ENCODE measurements around the gene PAX7. TPM values are rescaled to one million over a fixed set of nuclear protein-coding genes. Genes with fewer than 3 reads are reported as not detected.

Gene PAX7
- total and polyA plus RNA-seq, 9 of the 15 experiments (the other 6 are each of a cell fraction or from before 2014, with no cell fraction given): not detected

GRCh38 chr1:18747671-18748070, 117.0 kb downstream of the PAX7 start:
- POLR2A ChIA-PET: interaction anchor here (0.8 to 0.9 kb wide), 2 partner anchors 15 to 92 kb away, joined by 3 to 4 read pairs; no protein-coding TSS in a partner anchor
- CTCF ChIA-PET (ENCODE audit: low intra/inter-chr PET ratio): no interaction called here
- ATAC-seq (no peak), DNase-seq (ENCODE audit: extremely low read depth in 1 of 4, low spot score in 3 of 4) (no peak), FAIRE-seq (no peak)
- Histone ChIP-seq H3K27ac (ENCODE audit: extremely low read depth, low read depth, low read length) (no peak overlapping the region), H3K4me2 (ENCODE audit: insufficient read depth, low read length) (no peak overlapping the region), H4K20me1 (replicated peaks; ENCODE audit: control insufficient read depth, insufficient read depth, low read length) (0 out of 2 replicates have a peak, but pooled peaks cover 6% of the 10 kb centered on the region), H3K79me2 (ENCODE audit: control insufficient read depth, insufficient read depth, low read length) (no peaks in the 10 kb centered on the region), H3K36me3 (ENCODE audit: control insufficient read depth, insufficient read depth, low read length) (no peaks in the 10 kb centered on the region), H2AFZ (ENCODE audit: low read depth, low read length) (no peak overlapping the region), H3K4me1 (replicated peaks in 1 of 2; ENCODE audit: control insufficient read depth in 2 of 2, insufficient read depth in 2 of 2, low read length in 2 of 2) (no peaks in the 10 kb centered on the region; a peak in 1 of 5 replicates), H3K27me3 (ENCODE audit: control insufficient read depth in 2 of 2, insufficient read depth in 2 of 2, low read length in 2 of 2) (peaks cover 5 to 17% of the 10 kb centered on the region in 2 experiments; a peak in 4 of 5 replicates), H3K9me1 (ENCODE audit: control insufficient read depth, insufficient read depth, low read length) (no peaks in the 10 kb centered on the region), H3K9me3 (replicated peaks; ENCODE audit: control insufficient read depth, insufficient read depth, low read depth, low read length) (no peaks in the 10 kb centered on the region), H3K4me3 (no peak overlapping the region), H3K9ac (ENCODE audit: insufficient read depth in 1 of 2, low read depth in 2 of 2, low read length in 2 of 2) (no peak overlapping the region)
- WGBS (ENCODE audit: insufficient coverage, low coverage, missing lambda C conversion rate): 0% methylated on average over 5 of the region's 5 CpGs
- in situ Hi-C loops (cut with MboI) (no loop called here), intact Hi-C loops (cut with micrococcal nuclease) (no loop called here)
- no TSS peak for BruUV-seq (replicated peaks)
- no peak for TF ChIP-seq NR2C2 (CRISPR knock-in tag; IDR thresholded peaks at IDR 0.05)
- TF ChIP-seq NR2C2 (tag; IDR thresholded peaks at IDR 0.05): no peak
- TF ChIP-seq KLF1 (tag; IDR thresholded peaks at IDR 0.05): no peak
- TF ChIP-seq BHLHE40 (IDR thresholded peaks at IDR 0.05; ENCODE audit: low read length): no peak
- TF ChIP-seq THAP12 (CRISPR knock-in tag; IDR thresholded peaks at IDR 0.05): no peak
- no peak for TF ChIP-seq ARID1B (IDR thresholded peaks at IDR 0.05)
- TF ChIP-seq ZBTB49 (CRISPR knock-in tag; IDR thresholded peaks at IDR 0.05; ENCODE audit: borderline replicate concordance): no peak
- TF ChIP-seq TCF3 (CRISPR knock-in tag; IDR thresholded peaks at IDR 0.05): no peak
- TF ChIP-seq CBX8 (IDR thresholded peaks at IDR 0.05; ENCODE audit: borderline replicate concordance, extremely low read depth, low read depth, low read length, poor library complexity, severe bottlenecking): no peak
- TF ChIP-seq PHF20 (IDR thresholded peaks at IDR 0.05; ENCODE audit: partially characterized antibody): no peak
- no peak for TF ChIP-seq ERF (CRISPR knock-in tag; IDR thresholded peaks at IDR 0.05)
- no peak for TF ChIP-seq ARID2 (IDR thresholded peaks at IDR 0.05)
- TF ChIP-seq TFAP4 (CRISPR knock-in tag; IDR thresholded peaks at IDR 0.05; ENCODE audit: borderline replicate concordance): no peak
- TF ChIP-seq PKNOX1 (IDR thresholded peaks at IDR 0.05): no peak
- TF ChIP-seq BCOR (IDR thresholded peaks at IDR 0.05): no peak
